GM19328 (cell line): ENCODE data around the gene ZNF132.
A peak's percentile ranks its signal among the peaks of the same experiment; 100 is the strongest.
"Not testable (repeated sequence)": the region's sequence is repeated elsewhere in the genome, so short reads cannot be mapped to it uniquely, and the experiment has no call there.

Experiments used
- ATAC-seq: cut with Tn5 transposase; IDR thresholded peaks from one replicate; pipeline ENCODE4 v1.9.1; 2021; ENCODE audit warnings: mild to moderate bottlenecking, moderate library complexity; ENCODE audit not compliant: unreplicated experiment

Gene ZNF132

DNA sequence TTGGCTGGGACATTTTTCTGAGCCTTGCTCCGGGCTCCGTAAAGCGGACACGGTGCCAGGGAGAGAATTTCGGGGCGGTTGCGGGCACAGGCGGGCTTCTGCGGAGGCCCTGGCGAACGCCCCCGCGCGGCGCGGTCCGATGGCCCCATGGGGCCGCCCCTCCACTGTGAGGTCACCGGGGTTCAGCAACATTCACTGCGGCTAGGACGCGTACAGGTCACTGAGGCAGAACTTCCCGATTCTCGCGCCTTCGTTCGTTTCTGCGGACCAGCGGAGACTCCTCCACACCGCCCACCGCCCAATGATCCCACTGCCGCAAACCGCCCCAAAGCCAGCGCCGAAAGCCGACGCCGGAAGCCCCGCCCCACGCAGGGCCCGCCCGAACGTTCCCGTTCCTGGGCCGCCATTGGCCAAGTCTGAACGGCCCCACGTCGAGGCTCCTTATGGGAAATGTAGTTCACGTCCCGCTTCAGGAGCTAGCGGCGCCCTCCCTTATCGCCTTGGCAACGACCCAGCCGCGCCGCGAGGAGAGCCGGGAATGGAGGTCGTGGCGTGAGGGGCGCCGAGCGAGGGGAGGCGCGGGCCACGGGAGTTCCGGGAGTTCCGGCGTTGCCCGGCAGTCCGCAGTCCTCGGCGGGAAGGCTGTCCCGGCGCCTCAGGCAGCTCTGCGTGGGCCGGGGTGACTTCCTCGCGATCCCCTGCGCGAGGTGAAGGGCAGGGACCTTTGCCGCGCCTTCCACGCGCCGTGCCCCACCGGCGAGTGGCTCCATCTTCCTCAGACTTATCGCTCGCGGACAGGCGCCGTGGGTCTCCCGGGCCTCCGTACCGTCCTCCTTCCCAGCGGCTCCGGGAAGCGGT is 31.6 kb downstream of the ZNF132 start, which contains the start of gene ZNF584:
Gene ZNF584, plus strand, starts transcription at position 498 of the 858 bp plus-strand sequence. CDS start 499 bp downstream, outside the sequence.
- ATAC-seq, result peak; percentile 83

GRCh38 chr19:58407658-58408151 is 32.2 kb downstream of the ZNF132 start:
- no peak for ATAC-seq

DNA sequence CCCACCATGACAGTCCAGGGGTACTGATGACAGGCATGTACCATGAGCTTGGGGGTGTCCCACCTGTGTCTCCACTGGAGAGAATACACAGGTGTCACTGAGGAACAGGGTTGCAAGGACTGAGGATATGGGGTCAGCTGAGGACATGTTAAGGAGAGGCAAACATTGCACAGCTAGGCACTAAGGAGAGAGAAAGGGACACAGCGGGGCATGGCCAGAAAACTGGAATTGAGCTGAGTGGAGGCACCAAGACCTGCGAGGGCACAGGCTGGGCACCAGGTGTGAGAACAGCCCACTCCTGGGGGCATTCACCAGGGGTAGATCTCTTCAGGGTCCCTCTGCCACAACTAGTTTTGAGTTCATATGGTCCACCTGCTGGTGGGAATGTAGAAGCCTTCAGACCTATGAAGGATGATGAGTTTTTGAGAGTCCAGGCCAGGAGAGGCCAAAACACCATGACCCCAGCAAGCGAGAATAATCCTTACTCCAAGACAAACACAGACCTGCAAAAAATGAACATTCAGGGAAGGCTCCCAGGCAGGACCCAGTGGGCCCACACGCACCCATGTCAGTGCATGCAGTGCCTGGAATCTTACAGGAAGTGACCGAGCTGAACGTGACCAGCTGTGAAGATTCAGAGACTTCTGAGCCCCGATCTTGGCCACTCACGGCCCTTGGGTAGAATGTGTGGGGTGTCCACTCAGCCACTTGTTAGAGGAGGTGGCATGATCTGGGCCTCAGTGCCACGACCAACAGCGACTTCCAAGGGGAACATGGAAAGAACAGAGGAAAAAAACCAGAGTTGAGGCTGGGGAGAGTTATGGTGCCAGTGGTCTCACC is 32.9 kb downstream of the ZNF132 start:
- ATAC-seq, result no peak

DNA sequence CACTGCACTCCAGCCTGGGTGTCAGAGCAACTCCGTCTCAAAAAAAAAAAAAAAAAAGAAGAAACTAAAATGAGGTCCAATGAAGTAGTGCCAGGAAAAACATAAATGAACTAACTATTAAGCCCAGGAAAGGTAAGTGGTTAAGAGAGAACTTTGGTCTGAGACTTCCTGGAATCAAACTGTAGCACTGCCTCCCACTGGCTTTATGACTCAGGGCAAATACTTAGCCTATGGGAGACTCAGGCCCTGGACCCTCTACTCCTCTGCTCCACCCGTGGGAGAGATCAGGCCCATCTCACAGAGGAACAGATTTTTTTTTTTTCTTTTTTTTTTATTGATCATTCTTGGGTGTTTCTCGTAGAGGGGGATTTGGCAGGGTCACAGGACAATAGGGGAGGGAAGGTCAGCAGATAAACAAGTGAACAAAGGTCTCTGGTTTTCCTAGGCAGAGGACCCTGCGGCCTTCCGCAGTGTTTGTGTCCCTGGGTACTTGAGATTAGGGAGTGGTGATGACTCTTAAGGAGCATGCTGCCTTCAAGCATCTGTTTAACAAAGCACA is 36.0 kb downstream of the ZNF132 start:
- not testable (repeated sequence) for ATAC-seq

- ATAC-seq, result no peak
These were observed 38.0 kb downstream of the ZNF132 start for GRCh38 chr19:58401840-58402421.

GRCh38 chr19:58400916-58401839 is 38.8 kb downstream of the ZNF132 start:
- peak; percentile 92 for ATAC-seq

DNA sequence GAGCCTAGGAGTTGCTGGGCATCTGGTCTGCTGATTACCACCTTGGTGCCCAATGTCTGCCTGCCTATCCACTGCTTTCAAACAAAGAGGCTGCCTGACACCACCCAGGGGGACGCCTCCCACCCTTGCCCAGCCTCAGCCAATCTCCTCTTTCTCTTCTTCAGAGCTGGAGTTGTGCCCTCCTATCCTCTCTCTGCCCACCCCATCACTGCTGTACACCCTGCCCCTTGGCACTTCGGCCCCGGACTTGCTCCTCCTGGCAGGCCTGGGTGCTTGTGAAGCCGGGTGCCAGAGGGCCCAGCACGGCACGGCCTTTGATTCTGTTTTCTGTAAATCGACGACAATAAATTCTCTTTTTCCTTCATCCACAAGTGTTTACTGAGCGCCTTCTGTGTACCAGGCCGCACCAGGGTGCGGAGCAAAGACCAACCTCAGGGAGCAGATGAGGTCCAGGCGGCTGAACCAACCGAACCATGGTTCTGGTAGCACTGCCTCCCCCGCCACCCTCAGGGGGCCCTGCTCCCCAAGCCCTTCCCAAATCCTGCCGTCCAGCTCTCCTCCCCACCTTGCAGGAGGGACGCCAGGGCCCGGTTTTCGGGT is 39.5 kb downstream of the ZNF132 start:
- ATAC-seq, result no peak

DNA sequence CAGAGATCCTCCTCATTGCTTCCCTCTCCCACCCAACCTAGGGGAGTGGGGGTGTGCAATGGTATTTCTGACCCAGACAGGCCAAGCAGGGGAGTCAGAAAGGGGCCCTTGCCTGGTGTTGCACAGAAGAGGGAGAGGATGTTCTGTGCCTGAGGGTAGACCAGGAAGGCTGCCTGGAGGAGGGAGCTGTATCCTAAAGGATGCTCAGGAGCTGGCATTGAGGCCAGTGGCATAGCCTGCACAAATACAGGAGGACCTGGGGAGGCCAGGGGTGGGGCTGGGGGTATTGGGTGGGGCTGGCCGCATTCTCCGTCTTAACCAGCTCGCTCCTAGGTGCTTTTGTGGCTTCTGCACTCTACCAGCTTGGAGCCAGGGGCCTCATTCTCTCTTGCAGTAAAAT is 40.0 kb downstream of the ZNF132 start:
- no peak for ATAC-seq

DNA sequence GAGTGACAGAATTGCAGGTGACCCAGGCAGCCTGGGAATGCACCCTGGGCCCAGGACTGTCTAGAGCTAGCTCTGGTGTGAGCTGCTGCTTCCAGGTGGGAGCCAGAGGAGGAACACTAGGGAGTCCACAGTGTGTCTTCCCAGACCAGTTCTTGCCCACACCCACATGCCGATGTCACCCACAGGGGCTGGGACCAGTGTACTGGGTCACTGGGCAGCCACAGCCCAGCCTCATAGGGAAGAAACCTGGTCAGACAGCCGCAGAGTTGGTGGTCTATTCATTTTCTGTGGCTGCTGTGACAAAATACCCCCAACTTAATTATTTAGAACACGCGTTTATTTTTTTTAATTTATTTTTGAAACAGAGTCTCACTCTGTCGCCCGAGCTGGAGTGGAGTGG is 41.4 kb downstream of the ZNF132 start:
- no peak for ATAC-seq

DNA sequence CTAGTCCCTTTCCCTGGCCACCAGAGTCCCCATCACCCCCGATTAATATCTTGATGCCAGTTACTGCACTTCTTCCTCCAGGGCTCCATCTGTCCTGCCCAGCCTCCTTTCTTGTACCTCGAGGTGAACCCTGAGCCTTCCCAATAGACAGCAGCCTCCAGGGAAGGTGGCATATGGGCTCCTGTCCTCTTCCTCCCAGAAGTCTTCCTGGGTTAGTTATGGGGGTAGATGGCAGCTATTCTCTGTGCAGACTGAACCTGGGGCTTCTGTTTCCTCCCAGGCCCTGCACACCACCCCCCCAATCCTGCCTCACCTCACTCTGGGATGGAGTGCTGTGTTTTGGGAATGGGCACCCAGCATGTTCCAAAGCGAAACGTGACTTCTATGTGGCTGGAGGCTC is 41.9 kb downstream of the ZNF132 start:
- no peak for ATAC-seq

DNA sequence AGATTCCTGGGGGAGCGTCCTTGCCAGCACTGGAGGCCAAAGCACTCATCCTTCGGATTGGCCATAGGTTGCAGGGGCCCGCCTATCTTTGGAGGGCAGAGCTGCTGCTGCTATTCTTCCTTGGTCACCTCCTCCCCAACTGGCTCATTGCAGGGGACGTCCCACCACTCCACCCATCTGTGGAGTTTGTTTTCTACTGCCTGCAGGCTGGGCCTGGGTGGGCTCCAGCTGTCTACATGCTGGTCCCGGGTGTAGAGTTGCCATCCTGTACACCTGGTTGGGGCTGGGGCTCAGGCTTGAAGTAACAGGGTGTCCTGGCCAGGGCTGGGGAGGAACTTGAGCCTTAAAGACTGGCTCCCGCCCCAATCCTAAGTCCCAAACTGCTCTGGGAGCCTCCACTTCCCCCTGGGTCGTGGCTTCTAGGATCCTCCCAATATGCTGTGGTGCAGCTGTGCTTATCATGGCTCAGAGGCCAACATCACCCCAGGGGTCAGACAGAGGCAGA is 42.4 kb downstream of the ZNF132 start:
- no peak for ATAC-seq

- ATAC-seq, result no peak
These were observed 43.0 kb downstream of the ZNF132 start for GRCh38 chr19:58396691-58397532.

DNA sequence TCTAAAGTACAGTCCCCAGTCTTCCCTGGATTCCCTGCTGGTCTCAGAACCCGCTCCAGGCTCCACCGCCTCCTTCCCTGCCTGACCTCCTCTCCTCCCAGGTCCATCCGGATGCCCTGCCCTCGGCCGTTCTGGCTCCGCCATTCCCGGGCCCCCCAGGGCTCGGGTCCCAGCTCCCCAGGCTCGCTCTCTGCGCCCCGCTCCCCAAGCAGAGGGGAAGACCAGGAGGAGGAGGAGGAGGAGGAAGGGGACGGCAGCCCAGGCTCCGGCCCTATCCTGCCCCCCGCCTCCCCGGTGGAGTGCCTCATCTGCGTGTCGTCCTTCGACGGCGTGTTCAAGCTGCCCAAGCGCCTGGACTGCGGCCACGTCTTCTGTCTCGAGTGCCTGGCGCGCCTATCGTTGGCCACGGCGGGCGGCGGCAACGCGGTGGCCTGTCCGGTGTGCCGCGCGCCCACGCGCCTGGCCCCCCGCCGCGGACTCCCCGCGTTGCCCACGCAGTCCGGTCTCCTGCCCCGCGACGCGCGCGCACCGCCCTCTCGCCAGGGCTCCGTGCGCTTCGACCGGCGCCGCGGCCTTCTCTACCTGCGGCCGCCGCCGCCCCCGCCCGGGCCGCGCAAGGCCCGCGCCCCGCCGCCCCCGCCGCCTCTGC is 43.9 kb downstream of the ZNF132 start:
- no peak for ATAC-seq

GRCh38 chr19:58395220-58395978 is 44.6 kb downstream of the ZNF132 start, which contains the start of gene RNF225:
Gene RNF225 (plus strand): TSS chr19:58395656. CDS start chr19:58396090, 434 bp downstream.
- ATAC-seq, result no peak

DNA sequence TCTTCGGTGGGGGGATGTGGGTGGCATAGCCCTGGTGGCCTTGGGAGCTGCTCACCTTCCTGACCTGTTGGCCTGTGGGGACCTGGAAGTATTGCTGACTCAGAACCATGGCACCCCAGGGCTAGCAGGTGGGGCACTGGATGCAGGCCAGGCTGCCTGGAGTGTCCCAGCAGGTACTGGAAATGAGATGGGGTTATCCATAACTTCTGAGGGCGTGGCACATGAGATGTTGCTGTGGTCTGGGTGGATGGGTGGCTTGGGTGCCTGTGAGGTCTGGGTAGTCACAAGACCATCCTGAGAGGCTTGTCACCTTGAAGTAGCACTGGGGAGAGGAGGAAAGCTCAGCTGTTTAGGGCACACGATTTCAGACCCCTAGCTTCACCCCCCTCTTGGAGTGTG is 45.1 kb downstream of the ZNF132 start:
- ATAC-seq, result no peak

DNA sequence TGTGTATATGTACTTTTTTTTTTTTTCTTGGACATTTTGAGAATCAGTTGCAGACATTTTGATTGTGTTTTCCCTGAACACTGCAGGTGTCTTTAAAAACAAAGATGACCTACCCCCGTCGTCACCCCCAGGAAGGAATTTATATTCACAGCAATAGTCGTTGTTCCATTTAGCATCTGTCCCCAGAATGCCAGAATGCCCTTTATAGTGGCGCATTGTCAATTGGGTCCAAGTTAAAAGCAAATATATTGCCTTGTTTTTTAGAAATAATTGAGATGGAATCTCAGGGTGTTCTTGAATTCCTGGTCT is 46.3 kb downstream of the ZNF132 start:
- ATAC-seq, result no peak
